Measurements from ENCODE around the gene IRX4.

The IRX4 gene

GRCh38 chr5:1836176-1836890 is 46.4 kb downstream of the IRX4 start:
- peaks cover 10% of the 10 kb centered on the region for H3K27me3 ChIP-seq (ENCODE audit: control insufficient read depth, insufficient read depth, low read length)

GRCh38 chr5:1835431-1835830 is 47.3 kb downstream of the IRX4 start:
- Histone ChIP-seq H3K4me3 (ENCODE audit: low read length) (no peak overlapping the region), H3K4me1 (ENCODE audit: control insufficient read depth, low read depth, low read length) (peaks cover 22% of the 10 kb centered on the region), H3K27ac (ENCODE audit: low read length) (no peak overlapping the region), H3K9me3 (ENCODE audit: control insufficient read depth, low read depth, low read length) (no peaks in the 10 kb centered on the region), H3K9ac (ENCODE audit: low read length) (no peak overlapping the region), H3K36me3 (ENCODE audit: control insufficient read depth, low read depth, low read length) (no peaks in the 10 kb centered on the region), H3K27me3 (ENCODE audit: control insufficient read depth, insufficient read depth, low read length) (peaks cover 10% of the 10 kb centered on the region)

More at GRCh38 chr5:1836176-1836890, 46.4 kb downstream of the IRX4 start:
- no peak overlapping the region for H3K4me3 ChIP-seq (ENCODE audit: low read length)
- H3K9me3 ChIP-seq (ENCODE audit: control insufficient read depth, low read depth, low read length) = no peaks in the 10 kb centered on the region
- H3K27ac ChIP-seq (ENCODE audit: low read length) = no peak overlapping the region
- H3K4me1 ChIP-seq (ENCODE audit: control insufficient read depth, low read depth, low read length) = peaks cover 22% of the 10 kb centered on the region
- no peaks in the 10 kb centered on the region for H3K36me3 ChIP-seq (ENCODE audit: control insufficient read depth, low read depth, low read length)
- H3K9ac ChIP-seq (ENCODE audit: low read length) = no peak overlapping the region

- Histone ChIP-seq H3K27ac (ENCODE audit: low read length) (no peak overlapping the region), H3K27me3 (ENCODE audit: control insufficient read depth, insufficient read depth, low read length) (peaks cover 10% of the 10 kb centered on the region), H3K9me3 (ENCODE audit: control insufficient read depth, low read depth, low read length) (no peaks in the 10 kb centered on the region), H3K36me3 (ENCODE audit: control insufficient read depth, low read depth, low read length) (no peaks in the 10 kb centered on the region), H3K4me1 (ENCODE audit: control insufficient read depth, low read depth, low read length) (peaks cover 22% of the 10 kb centered on the region), H3K4me3 (ENCODE audit: low read length) (no peak overlapping the region), H3K9ac (ENCODE audit: low read length) (no peak overlapping the region)
Observed at GRCh38 chr5:1834721-1835429, 47.9 kb downstream of the IRX4 start.

GRCh38 chr5:1834022-1834551 is 48.6 kb downstream of the IRX4 start:
- Histone ChIP-seq H3K9ac (ENCODE audit: low read length) (no peak overlapping the region), H3K4me1 (ENCODE audit: control insufficient read depth, low read depth, low read length) (peaks cover 22% of the 10 kb centered on the region), H3K4me3 (ENCODE audit: low read length) (no peak overlapping the region), H3K27me3 (ENCODE audit: control insufficient read depth, insufficient read depth, low read length) (peaks cover 10% of the 10 kb centered on the region), H3K36me3 (ENCODE audit: control insufficient read depth, low read depth, low read length) (no peaks in the 10 kb centered on the region), H3K9me3 (ENCODE audit: control insufficient read depth, low read depth, low read length) (no peaks in the 10 kb centered on the region), H3K27ac (ENCODE audit: low read length) (no peak overlapping the region)

- H3K4me1 ChIP-seq (ENCODE audit: control insufficient read depth, low read depth, low read length) = peaks cover 22% of the 10 kb centered on the region
- peaks cover 10% of the 10 kb centered on the region for H3K27me3 ChIP-seq (ENCODE audit: control insufficient read depth, insufficient read depth, low read length)
- no peaks in the 10 kb centered on the region for H3K36me3 ChIP-seq (ENCODE audit: control insufficient read depth, low read depth, low read length)
- H3K9ac ChIP-seq (ENCODE audit: low read length) = no peak overlapping the region
- H3K9me3 ChIP-seq (ENCODE audit: control insufficient read depth, low read depth, low read length) = no peaks in the 10 kb centered on the region
- H3K27ac ChIP-seq (ENCODE audit: low read length) = no peak overlapping the region
- H3K4me3 ChIP-seq (ENCODE audit: low read length) = no peak overlapping the region
Observed at GRCh38 chr5:1833264-1834021, 49.3 kb downstream of the IRX4 start.

- no peak overlapping the region for H3K9ac ChIP-seq (ENCODE audit: low read length)
- peaks cover 10% of the 10 kb centered on the region for H3K27me3 ChIP-seq (ENCODE audit: control insufficient read depth, insufficient read depth, low read length)
- H3K27ac ChIP-seq (ENCODE audit: low read length) = no peak overlapping the region
- H3K9me3 ChIP-seq (ENCODE audit: control insufficient read depth, low read depth, low read length) = no peaks in the 10 kb centered on the region
- H3K4me3 ChIP-seq (ENCODE audit: low read length) = no peak overlapping the region
- peaks cover 22% of the 10 kb centered on the region for H3K4me1 ChIP-seq (ENCODE audit: control insufficient read depth, low read depth, low read length)
- no peaks in the 10 kb centered on the region for H3K36me3 ChIP-seq (ENCODE audit: control insufficient read depth, low read depth, low read length)
Observed at GRCh38 chr5:1832511-1833250, 50.0 kb downstream of the IRX4 start.

GRCh38 chr5:1831677-1832313 is 50.9 kb downstream of the IRX4 start:
- Histone ChIP-seq H3K36me3 (ENCODE audit: control insufficient read depth, low read depth, low read length) (no peaks in the 10 kb centered on the region), H3K9ac (ENCODE audit: low read length) (no peak overlapping the region), H3K4me1 (ENCODE audit: control insufficient read depth, low read depth, low read length) (peaks cover 22% of the 10 kb centered on the region), H3K4me3 (ENCODE audit: low read length) (no peak overlapping the region), H3K27ac (ENCODE audit: low read length) (no peak overlapping the region), H3K27me3 (ENCODE audit: control insufficient read depth, insufficient read depth, low read length) (peaks cover 10% of the 10 kb centered on the region), H3K9me3 (ENCODE audit: control insufficient read depth, low read depth, low read length) (no peaks in the 10 kb centered on the region)

- Histone ChIP-seq H3K27ac (ENCODE audit: low read length) (no peak overlapping the region), H3K9ac (ENCODE audit: low read length) (no peak overlapping the region), H3K9me3 (ENCODE audit: control insufficient read depth, low read depth, low read length) (no peaks in the 10 kb centered on the region), H3K4me3 (ENCODE audit: low read length) (no peak overlapping the region), H3K4me1 (ENCODE audit: control insufficient read depth, low read depth, low read length) (peaks cover 22% of the 10 kb centered on the region), H3K36me3 (ENCODE audit: control insufficient read depth, low read depth, low read length) (no peaks in the 10 kb centered on the region), H3K27me3 (ENCODE audit: control insufficient read depth, insufficient read depth, low read length) (peaks cover 10% of the 10 kb centered on the region)
Observed at GRCh38 chr5:1831257-1831656, 51.5 kb downstream of the IRX4 start.

- Histone ChIP-seq H3K4me3 (ENCODE audit: low read length) (no peak overlapping the region), H3K36me3 (ENCODE audit: control insufficient read depth, low read depth, low read length) (no peaks in the 10 kb centered on the region), H3K9me3 (ENCODE audit: control insufficient read depth, low read depth, low read length) (no peaks in the 10 kb centered on the region), H3K27ac (ENCODE audit: low read length) (no peak overlapping the region), H3K4me1 (ENCODE audit: control insufficient read depth, low read depth, low read length) (peaks cover 22% of the 10 kb centered on the region), H3K27me3 (ENCODE audit: control insufficient read depth, insufficient read depth, low read length) (peaks cover 10% of the 10 kb centered on the region), H3K9ac (ENCODE audit: low read length) (no peak overlapping the region)
Observed at GRCh38 chr5:1830571-1831228, 52.0 kb downstream of the IRX4 start.

- Histone ChIP-seq H3K36me3 (ENCODE audit: control insufficient read depth, low read depth, low read length) (no peaks in the 10 kb centered on the region), H3K9me3 (ENCODE audit: control insufficient read depth, low read depth, low read length) (no peaks in the 10 kb centered on the region), H3K4me3 (ENCODE audit: low read length) (no peak overlapping the region), H3K27me3 (ENCODE audit: control insufficient read depth, insufficient read depth, low read length) (peaks cover 7% of the 10 kb centered on the region), H3K9ac (ENCODE audit: low read length) (no peak overlapping the region), H3K27ac (ENCODE audit: low read length) (no peak overlapping the region), H3K4me1 (ENCODE audit: control insufficient read depth, low read depth, low read length) (peaks cover 15% of the 10 kb centered on the region)
Observed at GRCh38 chr5:1827886-1828397, 54.8 kb downstream of the IRX4 start.
